Breast epithelium (tissue), 4 donors: Measurements from ENCODE around the gene ZIC4. TPM values are rescaled to one million over a fixed set of nuclear protein-coding genes. Genes with fewer than 3 reads are reported as not detected.

Source experiments
- DNase-seq, 2 donors: peaks; one replicate each; pipeline ENCODE4 v3.0.0-alpha.2; 2019; ENCODE audit warnings: low spot score in 2 of 2
- H3K27ac ChIP-seq, 2 donors: fragments of 200-600 bp; sonication (generic) in 1 of 2; one replicate each; pipeline ENCODE4 v1.5.1; 2016 to 2019; ENCODE audit warnings: mild to moderate bottlenecking in 1 of 2
- H3K27me3 ChIP-seq, 2 donors: fragments of 200-600 bp; sonication (generic) in 1 of 2; one replicate each; pipeline versions ENCODE4 v1.5.1 to v1.6.0; 2017 to 2019; ENCODE audit warnings: control low read depth in 1 of 2, mild to moderate bottlenecking in 1 of 2
- H3K36me3 ChIP-seq: fragments of 200-600 bp; one replicate; pipeline ENCODE4 v1.5.1; 2019
- H3K4me1 ChIP-seq, 2 donors: fragments of 200-600 bp; sonication (generic); one replicate each; pipeline ENCODE4 v1.5.1; 2016 to 2019; ENCODE audit warnings: control low read depth in 1 of 2
- H3K4me3 ChIP-seq, 3 donors: fragments of 200-600 bp; sonication (generic); 1 replicate in 2 of 3; 2 replicates in 1 of 3; pipeline ENCODE4 v1.5.1; 2016 to 2019; ENCODE audit warnings: mild to moderate bottlenecking in 3 of 3, moderate library complexity in 2 of 3
- H3K9me3 ChIP-seq, 2 donors: fragments of 200-600 bp; sonication (generic) in 1 of 2; one replicate each; pipeline ENCODE4 v1.5.1; 2016 to 2019; ENCODE audit warnings: control low read depth in 1 of 2
- CTCF ChIP-seq, 3 donors: fragments of 450-650 bp; IDR thresholded peaks; one replicate each; pipeline ENCODE4 v1.5.1; 2016 to 2017; ENCODE audit warnings: antibody characterized with exemption in 3 of 3, mild to moderate bottlenecking in 3 of 3, moderate library complexity in 3 of 3
- POLR2A ChIP-seq: fragments of 450-650 bp; IDR thresholded peaks from one replicate; pipeline ENCODE4 v1.6.1; 2016; ENCODE audit warnings: antibody characterized with exemption, mild to moderate bottlenecking, moderate library complexity
- POLR2AphosphoS5 ChIP-seq, 3 donors: sonication (generic); formaldehyde crosslinking; IDR thresholded peaks; one replicate each; pipeline ENCODE4 v1.6.1; 2017; ENCODE audit warnings: antibody characterized with exemption in 3 of 3
- intact Hi-C: fragments of 100-400 bp; cut with DNase I; formaldehyde crosslinking; loops from one replicate; pipeline ENCODE4 v1.15.1; 2023; ENCODE audit warnings: low total_unique reads
- total RNA-seq, 3 donors: library from RNA; depleted of rRNA; stranded (reverse); fragments of >200 nt; gene quantifications; one replicate each; pipeline ENCODE4 v1.1.0, GENCODE V29; 2016

Gene ZIC4
- total RNA-seq, 3 donors from 2014 or later = under 0.01 to 0.15 TPM; not detected in 1

- Histone ChIP-seq H3K27ac (no peak overlapping the region), H3K9me3 (peaks cover 0 to 5% of the 10 kb centered on the region in 2 donors), H3K4me3 (no peak overlapping the region), H3K27me3 (peaks cover 2 to 87% of the 10 kb centered on the region in 2 donors), H3K4me1 (peaks cover 0 to 3% of the 10 kb centered on the region in 2 donors), H3K36me3 (no peaks in the 10 kb centered on the region)
- TF ChIP-seq POLR2AphosphoS5 (IDR thresholded peaks at IDR 0.05) = no peak
- no peak for TF ChIP-seq CTCF (IDR thresholded peaks at IDR 0.05)
- intact Hi-C loops = no loop called here
- DNase-seq = no peak
Measured at GRCh38 chr3:147418371-147418781, 12.0 kb upstream of the ZIC4 start.

DNA sequence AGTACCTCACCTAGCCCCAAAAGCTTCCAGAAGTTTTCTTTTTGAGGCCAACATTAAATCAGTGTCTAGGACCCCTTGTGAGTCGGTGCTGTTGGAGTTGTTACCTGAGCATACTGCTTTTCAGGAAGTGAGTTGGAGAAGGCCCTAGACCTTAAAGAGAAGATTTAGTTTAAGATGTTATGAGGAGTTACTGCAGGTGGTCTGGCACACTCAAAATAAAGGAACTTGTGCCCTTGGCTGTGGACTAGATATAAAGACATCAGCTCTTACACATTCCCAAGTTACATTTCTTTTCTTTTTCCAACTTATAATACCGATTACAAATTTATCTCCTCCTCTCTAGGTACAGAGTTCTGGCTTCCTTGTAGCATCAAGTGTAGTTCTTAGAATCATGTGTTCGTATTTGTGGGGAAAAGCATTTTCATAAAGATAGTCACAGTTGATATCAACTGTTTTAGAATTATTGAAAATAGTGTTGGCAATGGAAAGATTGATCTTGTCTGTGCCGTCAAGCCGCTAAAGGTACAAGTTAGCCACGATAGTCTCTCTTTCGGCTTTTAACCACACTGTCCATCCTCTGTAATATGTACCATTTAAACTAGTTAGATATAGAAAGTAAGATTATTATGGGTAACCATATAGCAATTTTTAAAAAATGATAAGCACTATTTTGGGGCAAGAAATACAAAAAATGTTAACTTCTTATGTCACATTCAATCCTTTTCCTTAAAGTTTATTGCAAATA is 11.4 kb upstream of the ZIC4 start:
- peaks cover 0 to 2% of the 10 kb centered on the region in 2 donors for H3K9me3 ChIP-seq
- H3K27ac ChIP-seq = no peak overlapping the region
- peaks cover 5 to 87% of the 10 kb centered on the region in 2 donors for H3K27me3 ChIP-seq

DNA sequence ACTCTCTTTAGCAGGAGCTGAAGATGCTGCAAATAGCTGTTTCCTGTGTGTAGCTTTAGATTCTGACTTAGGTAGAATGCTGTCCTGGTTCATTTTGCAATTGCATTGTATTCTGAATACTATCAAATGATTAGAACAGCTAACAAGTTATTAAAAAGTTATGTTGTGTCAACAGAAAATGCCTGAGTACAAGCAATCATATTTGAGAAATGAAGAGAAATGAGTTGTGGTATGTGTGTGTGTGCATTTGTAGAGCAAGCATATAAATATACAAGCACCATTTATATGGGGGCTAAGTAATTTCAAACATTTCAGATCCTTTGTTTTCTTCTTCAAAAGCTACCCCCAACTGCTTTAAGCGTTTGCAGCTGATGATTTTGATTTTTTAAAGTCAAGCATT is 10.6 kb upstream of the ZIC4 start:
- no peak for DNase-seq
- H3K4me1 ChIP-seq = peaks cover 0 to 3% of the 10 kb centered on the region in 2 donors
- no peaks in the 10 kb centered on the region for H3K36me3 ChIP-seq
- no peak for TF ChIP-seq CTCF (IDR thresholded peaks at IDR 0.05)
- no peak for TF ChIP-seq POLR2AphosphoS5 (IDR thresholded peaks at IDR 0.05)
- no peak for TF ChIP-seq POLR2A
- H3K9me3 ChIP-seq = peaks cover 0 to 10% of the 10 kb centered on the region in 2 donors
- no peak overlapping the region for H3K4me3 ChIP-seq
- intact Hi-C loops = no loop called here
- H3K27ac ChIP-seq = no peak overlapping the region
- H3K27me3 ChIP-seq = peaks cover 7 to 87% of the 10 kb centered on the region in 2 donors

More for the DNA sequence above, 11.4 kb upstream of the ZIC4 start:
- no peak for DNase-seq
- Histone ChIP-seq H3K4me3 (no peak overlapping the region), H3K4me1 (peaks cover 0 to 3% of the 10 kb centered on the region in 2 donors), H3K36me3 (no peaks in the 10 kb centered on the region)
- intact Hi-C loops = no loop called here
- no peak for TF ChIP-seq POLR2AphosphoS5 (IDR thresholded peaks at IDR 0.05)
- no peak for TF ChIP-seq CTCF (IDR thresholded peaks at IDR 0.05)
- TF ChIP-seq POLR2A = no peak

GRCh38 chr3:147415874-147416273 is 9.5 kb upstream of the ZIC4 start:
- peaks cover 0 to 12% of the 10 kb centered on the region in 2 donors for H3K9me3 ChIP-seq
- H3K4me3 ChIP-seq = no peak overlapping the region
- no peak for DNase-seq
- H3K27me3 ChIP-seq = peaks cover 7 to 87% of the 10 kb centered on the region in 2 donors
- no peak overlapping the region for H3K27ac ChIP-seq
- intact Hi-C loops = no loop called here
- H3K4me1 ChIP-seq = peaks cover 0 to 5% of the 10 kb centered on the region in 2 donors
- no peak for TF ChIP-seq POLR2AphosphoS5 (IDR thresholded peaks at IDR 0.05)
- no peak for TF ChIP-seq POLR2A
- no peak for TF ChIP-seq CTCF (IDR thresholded peaks at IDR 0.05)
- H3K36me3 ChIP-seq = no peaks in the 10 kb centered on the region

- DNase-seq = no peak
- no peaks in the 10 kb centered on the region for H3K36me3 ChIP-seq
- H3K27ac ChIP-seq = no peak overlapping the region
- peaks cover 3 to 11% of the 10 kb centered on the region in 2 donors for H3K4me1 ChIP-seq
- intact Hi-C loops = no loop called here
- peaks cover 0 to 12% of the 10 kb centered on the region in 2 donors for H3K9me3 ChIP-seq
- no peak overlapping the region for H3K4me3 ChIP-seq
- no peak for TF ChIP-seq CTCF (IDR thresholded peaks at IDR 0.05)
- TF ChIP-seq POLR2A = no peak
- H3K27me3 ChIP-seq = peaks cover 7 to 87% of the 10 kb centered on the region in 2 donors
Measured at GRCh38 chr3:147415286-147415685, 8.9 kb upstream of the ZIC4 start.
